PC-3 (cell line): ENCODE measurements around the gene TMEM141. TPM values are rescaled to one million over a fixed set of nuclear protein-coding genes. Genes with fewer than 3 reads are reported as not detected.

ENCODE experiments used
- ATAC-seq: fragments of 200-7000 bp; cut with Tn5 transposase; 2 replicates; pipeline ENCODE4 v1.9.1; 2020; ENCODE audit warnings: mild to moderate bottlenecking, moderate library complexity
- BruUV-seq: library from RNA; stranded (reverse); fragments of 400-500 nt; replicated peaks from 2 replicates; lab custom pipeline; 2021; lab: Mats Ljungman, UMichigan
- CTCF ChIA-PET: fragments of 300-600 bp; sonication (Branson Sonifier 250); formaldehyde crosslinking; loops from one replicate; lab custom pipeline; 2022; ENCODE audit warnings: antibody characterized with exemption; lab: Charles Lee
- POLR2A ChIA-PET: fragments of 300-600 bp; sonication (Branson Sonifier 250); formaldehyde crosslinking; loops from one replicate; lab custom pipeline; 2022; ENCODE audit warnings: antibody characterized with exemption; ENCODE audit not compliant: unreplicated experiment; lab: Charles Lee
- DNase-seq: peaks from one replicate; pipeline ENCODE4 v3.0.0-alpha.2; 2015
- H2AFZ ChIP-seq: fragments of 300-600 bp; sonication (generic); 2 replicates; pipeline ENCODE4 v1.6.0; 2016; ENCODE audit warnings: antibody characterized with exemption, low read length
- H3F3A ChIP-seq: fragments of 300-600 bp; sonication (generic); one replicate; pipeline ENCODE4 v1.6.0; 2017; ENCODE audit warnings: antibody characterized with exemption, low read length, control low read depth, mild to moderate bottlenecking; ENCODE audit not compliant: unreplicated experiment
- H3K27ac ChIP-seq: fragments of 300-600 bp; sonication (generic); 2 replicates; pipeline ENCODE4 v1.5.1; 2016; ENCODE audit warnings: mild to moderate bottlenecking, low read length
- H3K27me3 ChIP-seq: fragments of 300-600 bp; sonication (generic); 2 replicates; pipeline ENCODE4 v1.6.1; 2016; ENCODE audit warnings: low read length, mixed read lengths
- H3K36me3 ChIP-seq: fragments of 300-600 bp; sonication (generic); 2 replicates; pipeline ENCODE4 v1.6.1; 2016; ENCODE audit warnings: low read depth, mixed run types, low read length, mixed read lengths
- H3K4me1 ChIP-seq: fragments of 300-600 bp; sonication (generic); 2 replicates; pipeline ENCODE4 v1.5.1; 2016; ENCODE audit warnings: low read length; ENCODE audit not compliant: insufficient read depth
- H3K4me2 ChIP-seq: fragments of 300-600 bp; sonication (generic); 2 replicates; pipeline ENCODE4 v1.6.0; 2016; ENCODE audit warnings: low read length
- H3K4me3 ChIP-seq: fragments of 300-600 bp; sonication (generic); 2 replicates; pipeline ENCODE4 v1.5.1; 2016; ENCODE audit warnings: mild to moderate bottlenecking, low read length, mixed read lengths
- H3K79me2 ChIP-seq: fragments of 300-600 bp; sonication (generic); 2 replicates; pipeline ENCODE4 v1.6.1; 2017; ENCODE audit warnings: low read length, mixed read lengths
- H3K9ac ChIP-seq: fragments of 300-600 bp; sonication (generic); 2 replicates; pipeline ENCODE4 v1.6.0; 2016; ENCODE audit warnings: mild to moderate bottlenecking, low read length
- H3K9me2 ChIP-seq: fragments of 300-600 bp; sonication (generic); replicated peaks from 2 replicates; pipeline ENCODE4 v1.6.1; 2016; ENCODE audit warnings: mixed run types, low read length, mixed read lengths
- H3K9me3 ChIP-seq: fragments of 300-600 bp; sonication (generic); 2 replicates; pipeline ENCODE4 v1.6.1; 2016; ENCODE audit warnings: low read length, mixed read lengths
- H4K20me1 ChIP-seq: fragments of 300-600 bp; sonication (generic); 2 replicates; pipeline ENCODE4 v1.6.1; 2016; ENCODE audit warnings: low read length, mixed read lengths
- CTCF ChIP-seq: fragments of 300-600 bp; sonication (generic); conservative IDR thresholded peaks from 2 replicates; pipeline ENCODE4 v1.5.1; 2017; ENCODE audit warnings: antibody characterized with exemption, low read depth, mild to moderate bottlenecking, low read length
- EZH2 ChIP-seq: fragments of 300-600 bp; sonication (generic); IDR thresholded peaks from one replicate; pipeline ENCODE4 v1.6.1; 2017; ENCODE audit warnings: antibody characterized with exemption, mild to moderate bottlenecking, low read length; ENCODE audit not compliant: unreplicated experiment
- EZH2phosphoT487 ChIP-seq: fragments of 300-600 bp; sonication (generic); IDR thresholded peaks from 2 replicates; pipeline ENCODE4 v1.6.1; 2018; ENCODE audit warnings: mild to moderate bottlenecking, antibody characterized with exemption, low read length, borderline replicate concordance
- intact Hi-C: fragments of 100-400 bp; cut with micrococcal nuclease; formaldehyde crosslinking; loops from 2 replicates; pipeline ENCODE4 v1.9.0; 2023
- total RNA-seq: library from RNA; depleted of rRNA; stranded (reverse); fragments of >200 nt; gene quantifications from 2 replicates; pipeline ENCODE4 v1.2.3, GENCODE V29; 2014

Gene TMEM141
- total RNA-seq, 1 experiment from 2014 or later, result 101 TPM

GRCh38 chr9:136744773-136745172 is 46.4 kb upstream of the TMEM141 start:
- DNase-seq (no peak), ATAC-seq (no peak)
- Histone ChIP-seq H3K36me3 (no peaks in the 10 kb centered on the region), H3F3A (no peaks in the 10 kb centered on the region), H3K27ac (no peak overlapping the region), H3K9me3 (no peaks in the 10 kb centered on the region), H3K4me1 (no peaks in the 10 kb centered on the region), H3K27me3 (peaks cover 18% of the 10 kb centered on the region), H2AFZ (no peak overlapping the region), H3K9me2 (no peaks in the 10 kb centered on the region), H4K20me1 (no peaks in the 10 kb centered on the region), H3K9ac (no peak overlapping the region), H3K79me2 (no peaks in the 10 kb centered on the region), H3K4me3 (no peak overlapping the region), H3K4me2 (no peak overlapping the region)
- POLR2A ChIA-PET, result no interaction called here
- CTCF ChIA-PET, result no interaction called here
- intact Hi-C loops, result no loop called here
- TF ChIP-seq EZH2phosphoT487, result no peak
- no peak for TF ChIP-seq EZH2
- no peak for TF ChIP-seq CTCF
- no TSS peak for BruUV-seq

- Histone ChIP-seq H3K79me2 (no peaks in the 10 kb centered on the region), H3K36me3 (no peaks in the 10 kb centered on the region), H3K4me3 (no peak overlapping the region), H3K27ac (no peak overlapping the region), H3K9ac (no peak overlapping the region), H3K9me3 (no peaks in the 10 kb centered on the region), H2AFZ (no peak overlapping the region), H3K27me3 (peaks cover 18% of the 10 kb centered on the region), H4K20me1 (no peaks in the 10 kb centered on the region), H3F3A (no peaks in the 10 kb centered on the region), H3K4me2 (no peak overlapping the region), H3K4me1 (no peaks in the 10 kb centered on the region), H3K9me2 (no peaks in the 10 kb centered on the region)
- intact Hi-C loops, result no loop called here
- DNase-seq (no peak), ATAC-seq (no peak)
- ChIA-PET CTCF (no interaction called here), POLR2A (no interaction called here)
- BruUV-seq, result no TSS peak
- no peak for TF ChIP-seq EZH2
Observed at GRCh38 chr9:136745389-136746154, 45.6 kb upstream of the TMEM141 start.

- no peak overlapping the region for H3K9ac ChIP-seq
- intact Hi-C loops, result no loop called here
- ChIA-PET CTCF (no interaction called here), POLR2A (no interaction called here)
- TF ChIP-seq EZH2 (no peak), EZH2phosphoT487 (no peak), CTCF (no peak)
- peaks cover 18% of the 10 kb centered on the region for H3K27me3 ChIP-seq
- H3K9me2 ChIP-seq, result no peaks in the 10 kb centered on the region
- H3K9me3 ChIP-seq, result no peaks in the 10 kb centered on the region
- H4K20me1 ChIP-seq, result no peaks in the 10 kb centered on the region
- no peaks in the 10 kb centered on the region for H3K36me3 ChIP-seq
- no peak overlapping the region for H2AFZ ChIP-seq
- no peaks in the 10 kb centered on the region for H3K4me1 ChIP-seq
- BruUV-seq, result no TSS peak
- H3K4me2 ChIP-seq, result no peak overlapping the region
- no peaks in the 10 kb centered on the region for H3F3A ChIP-seq
- ATAC-seq (no peak), DNase-seq (no peak)
- H3K4me3 ChIP-seq, result no peak overlapping the region
- H3K79me2 ChIP-seq, result no peaks in the 10 kb centered on the region
- H3K27ac ChIP-seq, result no peak overlapping the region
Observed at GRCh38 chr9:136746155-136746490, 45.0 kb upstream of the TMEM141 start.
